Esophagus muscularis mucosa (tissue), 4 donors: Measurements from ENCODE around the gene RETREG1.

ENCODE experiments used
- CTCF ChIP-seq, 3 experiments: fragments of 200-600 bp in 2 of 3; fragments of 450-650 bp in 1 of 3; sonication (generic) in 2 of 3; IDR thresholded peaks; one replicate each; pipeline ENCODE4 v1.5.1; 2017 to 2019; ENCODE audit warnings: antibody characterized with exemption in 3 of 3, mild to moderate bottlenecking in 2 of 3, moderate library complexity in 1 of 3
- EP300 ChIP-seq: sonication (generic); formaldehyde crosslinking; IDR thresholded peaks from one replicate; pipeline ENCODE4 v1.6.1; 2017; ENCODE audit warnings: antibody characterized with exemption
- POLR2AphosphoS5 ChIP-seq, 2 donors: sonication (generic); formaldehyde crosslinking; IDR thresholded peaks; one replicate each; pipeline ENCODE4 v1.6.1; 2017; ENCODE audit warnings: antibody characterized with exemption in 2 of 2

- TF ChIP-seq CTCF (IDR thresholded peaks at IDR 0.05), result no peak
- TF ChIP-seq EP300, result no peak
- no peak for TF ChIP-seq POLR2AphosphoS5 (IDR thresholded peaks at IDR 0.05)
Observed at GRCh38 chr5:16572289-16573015, 44.3 kb downstream of the RETREG1 start.
